ENCODE results near the gene SEPTIN2. TPM values are rescaled to one million over a fixed set of nuclear protein-coding genes. Genes with fewer than 3 reads are reported as not detected.
"Not testable (repeated sequence)": the region's sequence is repeated elsewhere in the genome, so short reads cannot be mapped to it uniquely, and the experiment has no call there.

SEPTIN2 gene
- total and polyA plus RNA-seq, 2 donors from 2014 or later = 187 to 435 TPM

GRCh38 chr2:241379481-241380480, 64.1 kb downstream of the SEPTIN2 start:
- FAIRE-seq (no peak), DNase-seq (peak in 2 of 5 donors; percentile 44 to 79)
- no peak overlapping the region for H3K4me3 ChIP-seq (ENCODE audit: low read length in 3 of 3)

DNA sequence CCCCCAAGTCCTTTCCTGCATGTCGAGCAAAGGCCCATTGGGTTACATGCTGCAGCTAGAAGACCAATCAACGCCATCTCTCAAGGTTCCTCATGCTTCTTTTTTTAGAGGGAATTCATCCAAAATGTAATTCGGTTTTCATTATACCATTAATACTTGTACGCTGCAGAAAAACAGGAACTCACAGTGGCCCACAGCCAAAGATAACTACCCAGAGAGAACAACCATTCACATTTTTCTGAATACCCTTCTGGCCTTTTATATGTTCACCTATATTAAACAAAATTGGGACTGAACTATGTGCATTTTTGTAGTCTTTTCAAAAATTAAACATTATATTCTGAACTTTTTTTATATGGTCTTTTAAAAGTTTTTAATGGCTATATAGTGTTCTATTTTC, 66.1 kb downstream of the SEPTIN2 start:
- DNase-seq (no peak), FAIRE-seq (no peak)
- Histone ChIP-seq H3K9ac (ENCODE audit: low read length in 3 of 3) (no peak overlapping the region), H3K9me3 (ENCODE audit: control insufficient read depth in 2 of 3, insufficient read depth in 1 of 3, low read length in 3 of 3) (no peaks in the 10 kb centered on the region), H3K4me3 (ENCODE audit: low read length in 3 of 3) (no peak overlapping the region), H3K36me3 (ENCODE audit: control insufficient read depth in 2 of 3, insufficient read depth in 3 of 3, low read length in 3 of 3) (peaks cover 0 to 11% (median 3%) of the 10 kb centered on the region in 3 donors), H3K27ac (ENCODE audit: low read depth in 2 of 2, low read length in 2 of 2) (no peak overlapping the region), H3K27me3 (ENCODE audit: control insufficient read depth, insufficient read depth, low read length) (no peaks in the 10 kb centered on the region), H3K4me1 (ENCODE audit: control insufficient read depth in 2 of 3, insufficient read depth in 2 of 3, low read depth in 1 of 3, low read length in 3 of 3) (peaks cover 12 to 22% (median 13%) of the 10 kb centered on the region in 3 donors)
- TF ChIP-seq, protein P1, sequence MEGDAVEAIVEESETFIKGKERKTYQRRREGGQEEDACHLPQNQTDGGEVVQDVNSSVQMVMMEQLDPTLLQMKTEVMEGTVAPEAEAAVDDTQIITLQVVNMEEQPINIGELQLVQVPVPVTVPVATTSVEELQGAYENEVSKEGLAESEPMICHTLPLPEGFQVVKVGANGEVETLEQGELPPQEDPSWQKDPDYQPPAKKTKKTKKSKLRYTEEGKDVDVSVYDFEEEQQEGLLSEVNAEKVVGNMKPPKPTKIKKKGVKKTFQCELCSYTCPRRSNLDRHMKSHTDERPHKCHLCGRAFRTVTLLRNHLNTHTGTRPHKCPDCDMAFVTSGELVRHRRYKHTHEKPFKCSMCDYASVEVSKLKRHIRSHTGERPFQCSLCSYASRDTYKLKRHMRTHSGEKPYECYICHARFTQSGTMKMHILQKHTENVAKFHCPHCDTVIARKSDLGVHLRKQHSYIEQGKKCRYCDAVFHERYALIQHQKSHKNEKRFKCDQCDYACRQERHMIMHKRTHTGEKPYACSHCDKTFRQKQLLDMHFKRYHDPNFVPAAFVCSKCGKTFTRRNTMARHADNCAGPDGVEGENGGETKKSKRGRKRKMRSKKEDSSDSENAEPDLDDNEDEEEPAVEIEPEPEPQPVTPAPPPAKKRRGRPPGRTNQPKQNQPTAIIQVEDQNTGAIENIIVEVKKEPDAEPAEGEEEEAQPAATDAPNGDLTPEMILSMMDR (IDR thresholded peaks at IDR 0.05; ENCODE audit: borderline replicate concordance, extremely low read depth, insufficient read depth) = no peak
- intact Hi-C loops (cut with DNase I) = no loop called here

More at GRCh38 chr2:241379481-241380480, 64.1 kb downstream of the SEPTIN2 start:
- Histone ChIP-seq H3K9ac (ENCODE audit: low read length in 3 of 3) (no peak overlapping the region), H3K27ac (ENCODE audit: low read depth in 2 of 2, low read length in 2 of 2) (peak overlapping the region in 1 of 2 donors; percentile 70), H3K27me3 (ENCODE audit: control insufficient read depth, insufficient read depth, low read length) (no peaks in the 10 kb centered on the region), H3K9me3 (ENCODE audit: control insufficient read depth in 2 of 3, insufficient read depth in 1 of 3, low read length in 3 of 3) (no peaks in the 10 kb centered on the region), H3K36me3 (ENCODE audit: control insufficient read depth in 2 of 3, insufficient read depth in 3 of 3, low read length in 3 of 3) (peaks cover 0 to 11% (median 3%) of the 10 kb centered on the region in 3 donors), H3K4me1 (ENCODE audit: control insufficient read depth in 2 of 3, insufficient read depth in 2 of 3, low read depth in 1 of 3, low read length in 3 of 3) (peaks cover 10 to 24% (median 13%) of the 10 kb centered on the region in 3 donors)
- TF ChIP-seq, protein P1 (IDR thresholded peaks at IDR 0.05; ENCODE audit: borderline replicate concordance, extremely low read depth, insufficient read depth) = no peak
- intact Hi-C loops (cut with DNase I) = no loop called here

DNA sequence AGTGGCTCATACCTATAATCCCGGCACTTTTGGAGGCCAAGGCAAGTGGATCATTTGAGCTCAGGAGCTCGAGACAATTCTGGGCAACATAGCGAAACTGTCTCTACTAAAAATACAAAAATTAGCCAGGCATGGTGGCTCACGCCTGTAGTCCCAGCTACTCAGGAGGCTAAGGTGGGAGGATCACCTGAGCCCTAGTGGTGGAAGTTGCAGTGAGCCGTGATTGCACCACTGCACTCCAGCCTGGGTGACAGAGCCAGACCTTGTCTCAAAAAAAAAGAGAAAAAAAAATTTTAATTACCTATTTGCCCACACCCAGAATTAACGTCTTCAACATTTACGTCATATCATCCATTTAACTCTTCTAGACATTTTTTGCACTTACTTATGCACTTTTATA, 69.7 kb downstream of the SEPTIN2 start:
- intact Hi-C loops (cut with DNase I); H3K27ac ChIP-seq (ENCODE audit: low read depth in 2 of 2, low read length in 2 of 2); H3K9me3 ChIP-seq (ENCODE audit: control insufficient read depth in 2 of 3, insufficient read depth in 1 of 3, low read length in 3 of 3); H3K27me3 ChIP-seq (ENCODE audit: control insufficient read depth, insufficient read depth, low read length); DNase-seq; H3K9ac ChIP-seq (ENCODE audit: low read length in 3 of 3); H3K4me3 ChIP-seq (ENCODE audit: low read length in 3 of 3); FAIRE-seq; H3K4me1 ChIP-seq (ENCODE audit: control insufficient read depth in 2 of 3, insufficient read depth in 2 of 3, low read depth in 1 of 3, low read length in 3 of 3): not testable (repeated sequence)
- H3K36me3 ChIP-seq (ENCODE audit: control insufficient read depth in 2 of 3, insufficient read depth in 3 of 3, low read length in 3 of 3) = peaks cover 0 to 11% (median 3%) of the 10 kb centered on the region in 3 donors

DNA sequence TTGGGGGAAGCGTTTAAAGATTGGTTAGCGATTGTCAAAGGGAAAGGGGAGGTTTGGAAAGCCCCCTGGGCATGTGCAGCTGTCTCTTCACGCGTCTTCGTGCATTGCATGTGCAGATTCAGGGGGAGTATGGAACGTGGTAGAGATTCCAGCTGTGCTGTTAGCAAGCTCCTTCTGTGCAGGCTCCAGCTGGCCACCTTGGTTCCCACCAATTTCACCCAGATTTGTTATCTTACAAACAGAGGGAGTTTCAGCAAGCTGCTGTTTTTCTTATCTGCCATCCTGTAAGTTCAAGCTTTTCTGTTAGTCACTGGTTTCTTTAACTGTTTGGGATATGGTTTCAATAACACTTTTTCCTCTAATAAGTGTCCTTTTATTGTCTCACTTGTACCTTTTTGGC, 70.8 kb downstream of the SEPTIN2 start:
- TF ChIP-seq, protein P1 (IDR thresholded peaks at IDR 0.05; ENCODE audit: borderline replicate concordance, extremely low read depth, insufficient read depth) = no peak
- intact Hi-C loops (cut with DNase I) = no loop called here
- Histone ChIP-seq H3K9me3 (ENCODE audit: control insufficient read depth in 2 of 3, insufficient read depth in 1 of 3, low read length in 3 of 3) (no peaks in the 10 kb centered on the region), H3K4me3 (ENCODE audit: low read length in 3 of 3) (no peak overlapping the region), H3K4me1 (ENCODE audit: control insufficient read depth in 2 of 3, insufficient read depth in 2 of 3, low read depth in 1 of 3, low read length in 3 of 3) (peaks cover 0 to 3% (median 2%) of the 10 kb centered on the region in 3 donors), H3K27ac (ENCODE audit: low read depth in 2 of 2, low read length in 2 of 2) (no peak overlapping the region), H3K27me3 (ENCODE audit: control insufficient read depth, insufficient read depth, low read length) (no peaks in the 10 kb centered on the region), H3K9ac (ENCODE audit: low read length in 3 of 3) (no peak overlapping the region), H3K36me3 (ENCODE audit: control insufficient read depth in 2 of 3, insufficient read depth in 3 of 3, low read length in 3 of 3) (peaks cover 0 to 11% (median 3%) of the 10 kb centered on the region in 3 donors)
- DNase-seq = no peak
- FAIRE-seq = no peak
